ENCODE measurements around the gene SLC35F2. TPM values are rescaled to one million over a fixed set of nuclear protein-coding genes. Genes with fewer than 3 reads are reported as not detected.

The SLC35F2 gene
- total RNA-seq, 1 donor from 2014 or later: 0.52 TPM

DNA sequence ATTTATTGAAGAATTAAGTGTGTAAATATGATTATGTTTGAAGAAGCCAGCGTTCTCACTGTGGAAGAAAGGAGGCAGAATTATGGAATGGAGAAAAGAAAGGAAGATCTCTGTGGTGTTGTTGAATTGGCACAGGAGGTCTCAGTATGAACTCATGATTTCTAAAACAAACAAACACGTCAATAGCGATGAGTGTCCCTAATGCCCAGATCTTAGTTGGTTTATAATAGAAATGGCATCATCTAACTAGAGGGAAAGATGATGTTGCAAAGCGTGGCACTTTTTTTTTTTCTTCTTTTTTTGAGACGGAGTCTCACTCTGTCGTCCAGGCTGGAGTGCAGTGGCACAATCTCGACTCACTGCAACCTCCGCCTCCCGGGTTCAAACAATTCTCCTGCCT lies 107.5 kb downstream of the SLC35F2 start:
- DNase-seq: no peak
- intact Hi-C loops (cut with micrococcal nuclease): no loop called here
- no peak for ATAC-seq

DNA sequence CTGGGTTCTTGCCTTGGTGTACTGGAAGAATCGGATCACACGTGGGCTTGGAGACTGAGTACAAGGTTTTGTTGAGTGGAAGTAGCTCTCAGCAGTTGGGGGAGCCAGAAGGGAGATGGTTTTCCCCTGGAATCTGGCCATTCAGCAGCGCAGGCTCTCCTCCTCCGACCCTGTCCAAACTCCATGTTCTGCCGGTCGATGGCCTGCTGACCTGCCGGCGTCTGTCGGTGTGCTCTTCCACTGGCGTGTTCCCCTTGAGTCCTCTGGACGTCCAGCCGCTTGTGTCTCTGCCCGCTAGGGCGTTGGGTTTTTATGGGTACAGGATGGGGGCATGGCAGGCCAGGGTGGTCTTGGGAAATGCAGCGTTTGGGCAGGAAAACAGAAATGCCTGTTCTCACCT lies 108.3 kb downstream of the SLC35F2 start:
- no peak for DNase-seq
- no peak for ATAC-seq
- intact Hi-C loops (cut with micrococcal nuclease): no loop called here

DNA sequence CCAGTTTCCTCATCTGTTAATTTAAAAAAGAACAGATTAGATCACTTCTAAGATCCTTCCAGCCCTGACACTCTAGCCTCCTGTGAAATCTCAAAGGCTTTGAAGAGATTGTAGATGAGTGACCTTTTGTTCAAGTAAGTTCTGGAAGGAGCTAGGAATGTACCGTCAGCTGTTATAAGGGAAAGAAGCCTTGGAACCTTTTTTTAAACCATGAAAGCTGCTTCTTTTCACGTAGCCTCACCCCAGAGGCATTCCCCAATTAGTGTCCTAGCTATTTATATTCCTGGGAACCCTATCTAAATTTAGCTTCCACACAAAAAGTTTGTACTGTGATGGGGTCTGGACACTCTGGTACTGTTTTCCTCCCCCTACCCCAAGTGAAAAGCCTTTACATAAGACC lies 111.0 kb downstream of the SLC35F2 start:
- DNase-seq (no peak), ATAC-seq (peak; percentile 54)
- intact Hi-C loops (cut with micrococcal nuclease): no loop called here

DNA sequence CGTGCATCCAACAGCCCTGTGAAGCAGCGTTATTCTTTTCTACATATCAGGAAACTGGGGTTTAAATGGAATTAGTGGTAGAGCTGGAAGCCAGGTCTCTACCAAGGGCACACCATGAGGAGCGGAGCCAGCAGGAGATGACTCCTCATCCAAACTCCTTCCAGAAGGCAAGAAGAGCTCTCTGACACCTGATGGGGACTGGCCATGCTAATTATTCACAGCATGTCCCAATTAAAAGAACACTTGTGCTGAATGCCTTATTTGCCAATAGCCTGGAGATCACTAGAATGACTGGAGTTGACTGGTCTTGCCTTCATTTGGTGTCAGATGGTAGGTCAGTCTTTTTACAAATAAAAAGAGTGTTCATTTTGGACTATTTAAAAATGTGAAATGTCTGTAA lies 113.9 kb downstream of the SLC35F2 start:
- ATAC-seq (no peak), DNase-seq (no peak)
- intact Hi-C loops (cut with micrococcal nuclease): no loop called here

DNA sequence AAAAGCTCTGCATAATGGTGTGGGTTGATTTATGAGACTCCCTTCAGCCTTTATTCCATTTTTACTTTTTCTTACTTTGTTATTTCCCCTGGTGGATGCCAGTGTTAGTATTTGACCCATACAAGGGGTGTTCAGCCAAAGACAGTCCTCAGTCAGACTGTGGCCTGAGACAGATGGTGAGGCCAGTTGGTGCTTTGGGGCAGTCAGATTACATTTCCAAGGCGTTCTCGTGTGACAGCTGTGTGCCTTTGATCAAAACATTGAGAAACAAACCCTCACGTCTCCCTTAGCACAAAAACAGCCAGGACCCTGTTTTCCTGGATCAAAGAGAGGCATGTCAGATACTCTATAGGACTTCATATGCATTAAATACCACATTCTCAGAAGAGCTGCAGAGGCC lies 115.4 kb downstream of the SLC35F2 start:
- DNase-seq (no peak), ATAC-seq (no peak)
- intact Hi-C loops (cut with micrococcal nuclease): no loop called here

DNA sequence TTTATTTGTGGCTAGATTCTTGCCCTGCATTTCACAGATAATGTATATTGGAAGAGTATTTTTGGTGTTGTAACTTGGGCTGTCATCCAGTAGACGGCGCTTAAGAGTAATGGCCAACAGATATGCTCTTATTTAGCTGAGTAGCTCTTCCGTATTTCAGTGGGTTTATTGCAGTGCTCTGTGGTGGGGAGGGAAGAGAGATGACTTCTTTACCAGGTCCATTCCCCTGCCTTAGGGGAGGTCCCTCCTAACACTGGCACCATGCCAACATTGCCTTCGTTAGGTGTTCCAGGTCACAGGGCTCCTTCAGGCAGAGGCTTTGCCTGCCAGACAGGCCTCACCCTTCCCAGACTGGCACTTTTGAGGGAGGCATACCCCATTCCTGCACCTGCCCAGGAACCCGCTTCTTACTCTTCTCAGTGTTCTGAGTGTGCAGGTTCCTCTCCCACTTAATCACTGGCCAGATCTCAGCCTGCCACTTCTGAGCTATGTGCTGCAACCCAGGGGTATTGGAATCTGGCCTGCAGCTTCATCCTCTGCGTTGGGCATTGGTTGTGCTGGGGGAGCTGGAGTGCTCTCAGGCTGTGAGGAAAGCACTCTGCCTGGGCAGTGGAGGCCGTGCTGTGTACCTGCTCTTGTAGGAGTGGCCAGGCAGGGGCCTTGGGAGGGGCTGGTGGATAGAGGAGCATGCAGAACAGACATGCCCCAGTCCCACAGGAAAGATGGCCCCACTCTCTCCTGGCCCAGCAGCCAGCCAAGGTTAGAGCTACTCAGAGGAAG lies 117.4 kb downstream of the SLC35F2 start:
- intact Hi-C loops (cut with micrococcal nuclease): no loop called here
- ATAC-seq: no peak
- DNase-seq: no peak

Other genes starting within 250 kb of the SLC35F2 start
- 5.7 TPM for gene SLN, start 146.7 kb downstream of the SLC35F2 start, total RNA-seq
- not detected for gene RAB39A, start 69.7 kb upstream of the SLC35F2 start, total RNA-seq
- gene CUL5, start 150.1 kb upstream of the SLC35F2 start, total RNA-seq: 38.3 TPM

Data from left ventricle myocardium superior (tissue), 1 donor.